ENCODE data around the gene TMEM87A.

Gene TMEM87A

GRCh38 chr15:42182328-42182886 lies 90.8 kb downstream of the TMEM87A start:
- H3K9me3 Mint-ChIP-seq: no peaks in the 10 kb centered on the region
- peaks cover 69% of the 10 kb centered on the region for H3K36me3 Mint-ChIP-seq (ENCODE audit: low read depth)
- no peaks in the 10 kb centered on the region for H3K27me3 Mint-ChIP-seq (ENCODE audit: low read depth)
- H3K4me1 Mint-ChIP-seq: no peaks in the 10 kb centered on the region
- H3K4me3 Mint-ChIP-seq: no peak overlapping the region
- no peak for TF ChIP-seq CTCF (IDR thresholded peaks at IDR 0.05; ENCODE audit: unreplicated experiment in 3 of 3)
- H3K27ac Mint-ChIP-seq: no peak overlapping the region

- TF ChIP-seq CTCF (IDR thresholded peaks at IDR 0.05; ENCODE audit: unreplicated experiment in 3 of 3): no peak
- Mint-ChIP-seq H3K4me1 (no peaks in the 10 kb centered on the region), H3K36me3 (ENCODE audit: low read depth) (peaks cover 64% of the 10 kb centered on the region), H3K27ac (no peak overlapping the region), H3K27me3 (ENCODE audit: low read depth) (no peaks in the 10 kb centered on the region), H3K9me3 (no peaks in the 10 kb centered on the region), H3K4me3 (no peak overlapping the region)
Observed at GRCh38 chr15:42178056-42178455, 95.2 kb downstream of the TMEM87A start.

- no peaks in the 10 kb centered on the region for H3K27me3 Mint-ChIP-seq (ENCODE audit: low read depth)
- H3K36me3 Mint-ChIP-seq (ENCODE audit: low read depth): peaks cover 72% of the 10 kb centered on the region
Observed at GRCh38 chr15:42175671-42176070, 97.6 kb downstream of the TMEM87A start.

GRCh38 chr15:42172475-42172874 lies 100.8 kb downstream of the TMEM87A start:
- H3K4me1 Mint-ChIP-seq: no peaks in the 10 kb centered on the region
- no peak overlapping the region for H3K4me3 Mint-ChIP-seq
- peaks cover 74% of the 10 kb centered on the region for H3K36me3 Mint-ChIP-seq (ENCODE audit: low read depth)
- H3K9me3 Mint-ChIP-seq: no peaks in the 10 kb centered on the region
- no peaks in the 10 kb centered on the region for H3K27me3 Mint-ChIP-seq (ENCODE audit: low read depth)
- TF ChIP-seq CTCF (IDR thresholded peaks at IDR 0.05; ENCODE audit: unreplicated experiment in 3 of 3): no peak
- no peak overlapping the region for H3K27ac Mint-ChIP-seq

More at GRCh38 chr15:42175671-42176070, 97.6 kb downstream of the TMEM87A start:
- TF ChIP-seq CTCF (IDR thresholded peaks at IDR 0.05; ENCODE audit: unreplicated experiment in 3 of 3): no peak
- H3K27ac Mint-ChIP-seq: no peak overlapping the region
- no peak overlapping the region for H3K4me3 Mint-ChIP-seq
- no peaks in the 10 kb centered on the region for H3K9me3 Mint-ChIP-seq
- no peaks in the 10 kb centered on the region for H3K4me1 Mint-ChIP-seq

GRCh38 chr15:42171795-42172194 lies 101.4 kb downstream of the TMEM87A start:
- H3K27ac Mint-ChIP-seq: no peak overlapping the region
- no peaks in the 10 kb centered on the region for H3K27me3 Mint-ChIP-seq (ENCODE audit: low read depth)
- H3K4me3 Mint-ChIP-seq: no peak overlapping the region
- H3K4me1 Mint-ChIP-seq: no peaks in the 10 kb centered on the region
- H3K36me3 Mint-ChIP-seq (ENCODE audit: low read depth): peaks cover 78% of the 10 kb centered on the region
- no peak for TF ChIP-seq CTCF (IDR thresholded peaks at IDR 0.05; ENCODE audit: unreplicated experiment in 3 of 3)
- H3K9me3 Mint-ChIP-seq: no peaks in the 10 kb centered on the region

GRCh38 chr15:42171122-42171521 lies 102.1 kb downstream of the TMEM87A start:
- Mint-ChIP-seq H3K27me3 (ENCODE audit: low read depth) (no peaks in the 10 kb centered on the region), H3K36me3 (ENCODE audit: low read depth) (peaks cover 82% of the 10 kb centered on the region), H3K9me3 (no peaks in the 10 kb centered on the region), H3K4me1 (no peaks in the 10 kb centered on the region), H3K27ac (no peak overlapping the region), H3K4me3 (no peak overlapping the region)
- TF ChIP-seq CTCF (IDR thresholded peaks at IDR 0.05; ENCODE audit: unreplicated experiment in 3 of 3): no peak
